Type B pancreatic cell (in vitro differentiated cells): ENCODE data around the gene REC8. TPM values are rescaled to one million over a fixed set of nuclear protein-coding genes. Genes with fewer than 3 reads are reported as not detected.
"Not testable (repeated sequence)": the region's sequence is repeated elsewhere in the genome, so short reads cannot be mapped to it uniquely, and the experiment has no call there.

Source experiments
- DNase-seq: peaks from one replicate; pipeline ENCODE4 v3.0.0; 2021; ENCODE audit warnings: mixed read lengths; ENCODE audit not compliant: unreplicated experiment; ENCODE audit errors: extremely low spot score
- H3K27ac Mint-ChIP-seq: 2 replicates; pipeline ENCODE4 v1.8.0; 2021; ENCODE audit warnings: mild to moderate bottlenecking, mixed read lengths
- H3K27me3 Mint-ChIP-seq: 2 replicates; pipeline ENCODE4 v1.8.0; 2021; ENCODE audit warnings: mixed read lengths
- H3K36me3 Mint-ChIP-seq: 2 replicates; pipeline ENCODE4 v1.8.0; 2021; ENCODE audit warnings: mixed read lengths
- H3K4me1 Mint-ChIP-seq: one replicate; pipeline ENCODE4 v1.8.0; 2021; ENCODE audit warnings: mixed read lengths; ENCODE audit not compliant: unreplicated experiment
- H3K4me3 Mint-ChIP-seq: 2 replicates; pipeline ENCODE4 v1.8.0; 2021; ENCODE audit warnings: mild to moderate bottlenecking, mixed read lengths
- H3K9me3 Mint-ChIP-seq: 2 replicates; pipeline ENCODE4 v1.8.0; 2021; ENCODE audit warnings: mixed read lengths
- total RNA-seq: library from RNA; stranded (reverse); gene quantifications from 2 replicates; pipeline ENCODE4 v1.2.1, GENCODE V29; 2021; ENCODE audit warnings: low replicate concordance
- TF ChIP-seq, protein P1 (sequence below): fragments of 200-600 bp; sonication (generic); conservative IDR thresholded peaks from 2 replicates; pipeline ENCODE4 v1.5.0; 2021; ENCODE audit warnings: antibody characterized with exemption, mild to moderate bottlenecking

The REC8 gene
- total RNA-seq, 1 donor from 2014 or later, result 221 TPM

GRCh38 chr14:24195186-24196070 is 23.5 kb downstream of the REC8 start, which contains the start of gene TM9SF1:
TSS of gene TM9SF1 (minus strand) at chr14:24195441. CDS start at chr14:24195019, 422 bp downstream.
- Mint-ChIP-seq H3K27me3 (no peaks in the 10 kb centered on the region), H3K4me1 (peaks cover 34% of the 10 kb centered on the region), H3K4me3 (peak within 1 kb of the TSS; percentile 98), H3K36me3 (peaks cover 32% of the 10 kb centered on the region), H3K27ac (peak within 1 kb of the TSS; percentile 96), H3K9me3 (no peaks in the 10 kb centered on the region)
- TF ChIP-seq, protein P1, sequence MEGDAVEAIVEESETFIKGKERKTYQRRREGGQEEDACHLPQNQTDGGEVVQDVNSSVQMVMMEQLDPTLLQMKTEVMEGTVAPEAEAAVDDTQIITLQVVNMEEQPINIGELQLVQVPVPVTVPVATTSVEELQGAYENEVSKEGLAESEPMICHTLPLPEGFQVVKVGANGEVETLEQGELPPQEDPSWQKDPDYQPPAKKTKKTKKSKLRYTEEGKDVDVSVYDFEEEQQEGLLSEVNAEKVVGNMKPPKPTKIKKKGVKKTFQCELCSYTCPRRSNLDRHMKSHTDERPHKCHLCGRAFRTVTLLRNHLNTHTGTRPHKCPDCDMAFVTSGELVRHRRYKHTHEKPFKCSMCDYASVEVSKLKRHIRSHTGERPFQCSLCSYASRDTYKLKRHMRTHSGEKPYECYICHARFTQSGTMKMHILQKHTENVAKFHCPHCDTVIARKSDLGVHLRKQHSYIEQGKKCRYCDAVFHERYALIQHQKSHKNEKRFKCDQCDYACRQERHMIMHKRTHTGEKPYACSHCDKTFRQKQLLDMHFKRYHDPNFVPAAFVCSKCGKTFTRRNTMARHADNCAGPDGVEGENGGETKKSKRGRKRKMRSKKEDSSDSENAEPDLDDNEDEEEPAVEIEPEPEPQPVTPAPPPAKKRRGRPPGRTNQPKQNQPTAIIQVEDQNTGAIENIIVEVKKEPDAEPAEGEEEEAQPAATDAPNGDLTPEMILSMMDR, result no peak
- peak; percentile 87 for DNase-seq

DNA sequence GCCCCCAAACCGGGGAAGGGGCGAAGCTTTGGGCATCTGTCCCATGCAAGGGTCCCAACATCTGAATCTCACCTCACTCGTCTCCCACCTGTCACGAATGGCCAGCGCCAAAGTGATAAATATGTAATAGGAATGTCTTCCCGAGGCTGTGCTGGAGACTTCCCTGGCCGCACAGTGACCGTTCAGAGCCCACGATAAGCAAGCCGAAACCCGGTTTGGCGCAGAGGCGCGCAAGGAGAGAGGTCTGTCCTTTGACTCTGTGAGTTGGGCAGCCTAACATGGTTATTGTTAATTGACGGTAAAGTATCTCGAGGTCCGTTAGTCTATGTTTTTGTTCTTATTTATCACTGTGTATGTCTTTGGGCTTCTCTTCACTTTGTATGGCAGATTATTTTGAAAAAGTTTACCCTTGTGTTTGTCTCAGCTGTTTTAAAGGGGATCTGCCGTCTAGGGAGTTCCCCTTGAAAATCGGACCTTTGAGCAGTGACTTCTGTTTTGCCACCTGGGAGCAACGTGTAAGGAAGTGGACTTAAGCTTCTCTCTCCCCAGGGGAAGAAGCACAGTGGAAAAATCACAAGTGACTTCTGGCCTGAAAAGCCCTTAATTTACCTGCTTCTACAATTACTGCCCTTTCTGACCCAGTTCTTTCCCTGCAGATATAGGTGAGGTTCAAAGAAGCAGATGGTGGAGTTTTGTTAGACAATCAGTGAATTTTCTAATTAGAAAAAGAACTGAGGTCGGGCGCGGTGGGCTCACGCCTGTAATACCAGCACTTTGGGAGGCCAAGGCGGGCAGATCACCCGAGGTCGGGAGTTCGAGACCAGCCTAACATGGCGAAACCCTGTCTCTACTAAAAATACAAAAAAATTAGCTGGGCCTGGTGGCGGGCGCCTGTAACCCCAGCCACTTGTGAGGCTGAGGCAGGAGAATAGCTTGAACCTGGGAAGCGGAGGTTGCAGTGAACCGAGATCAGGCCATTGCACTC is 24.5 kb downstream of the REC8 start:
- peaks cover 34% of the 10 kb centered on the region for H3K36me3 Mint-ChIP-seq
- H3K27ac Mint-ChIP-seq, result peak overlapping the region; percentile 96
- H3K9me3 Mint-ChIP-seq, result no peaks in the 10 kb centered on the region
- peaks cover 34% of the 10 kb centered on the region for H3K4me1 Mint-ChIP-seq
- no peaks in the 10 kb centered on the region for H3K27me3 Mint-ChIP-seq
- TF ChIP-seq, protein P1, result no peak
- H3K4me3 Mint-ChIP-seq, result peak overlapping the region; percentile 98
- DNase-seq, result no peak

DNA sequence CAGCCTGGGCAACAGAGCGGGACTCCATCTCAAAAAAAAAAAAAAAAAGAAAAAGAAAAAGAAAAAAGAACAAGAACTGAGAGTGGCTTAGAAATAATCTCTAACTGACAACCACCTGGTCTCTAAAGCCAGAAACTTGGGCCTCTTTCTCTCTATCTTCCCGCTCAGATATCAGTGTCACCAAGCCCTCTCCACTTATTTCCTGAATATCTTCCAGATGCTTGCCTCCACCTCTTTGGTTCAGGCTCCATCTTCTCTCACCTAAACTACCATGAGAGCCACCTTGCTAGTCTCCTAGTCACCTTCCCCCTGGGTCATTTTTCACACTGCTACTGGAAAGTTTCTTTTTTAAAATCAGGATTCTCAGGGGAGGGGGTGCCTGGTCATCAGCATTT is 25.2 kb downstream of the REC8 start:
- peaks cover 40% of the 10 kb centered on the region for H3K36me3 Mint-ChIP-seq
- TF ChIP-seq, protein P1, result no peak
- peaks cover 30% of the 10 kb centered on the region for H3K4me1 Mint-ChIP-seq
- H3K27me3 Mint-ChIP-seq, result no peaks in the 10 kb centered on the region
- peak overlapping the region; percentile 83 for H3K4me3 Mint-ChIP-seq
- no peaks in the 10 kb centered on the region for H3K9me3 Mint-ChIP-seq
- DNase-seq, result no peak
- H3K27ac Mint-ChIP-seq, result no peak overlapping the region

DNA sequence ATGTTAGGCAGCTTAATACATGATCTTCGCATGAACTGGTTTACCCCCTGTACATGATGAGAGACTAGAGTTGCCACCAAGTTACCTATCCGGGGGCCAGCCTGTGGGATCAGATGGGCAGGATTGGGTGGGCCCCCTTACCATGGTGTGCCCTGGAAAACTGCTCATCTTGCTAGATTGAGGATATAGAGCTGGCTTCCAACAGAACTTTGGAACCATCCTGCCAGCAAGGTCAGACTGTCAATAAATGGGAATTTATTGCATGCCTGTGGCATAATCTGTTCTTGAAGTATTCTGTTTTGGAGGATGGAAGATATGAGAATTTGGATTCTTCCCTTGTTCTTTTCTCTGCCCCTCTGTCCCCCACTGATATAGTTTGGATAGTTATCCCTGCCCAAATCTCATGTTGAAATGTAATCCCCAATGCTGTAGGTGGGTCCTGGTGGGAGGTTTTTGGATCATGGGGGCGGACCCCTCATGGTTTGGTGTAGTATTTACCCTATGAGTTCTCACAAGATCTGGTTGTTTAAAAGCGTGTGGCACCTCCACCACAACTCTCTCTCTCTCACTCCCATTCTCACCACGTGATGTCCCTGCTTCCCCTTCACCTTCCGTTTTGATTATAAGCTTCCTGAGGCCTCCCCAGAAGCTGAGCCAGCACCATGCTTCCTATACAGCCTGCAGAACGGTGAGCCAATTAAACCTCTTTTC is 27.1 kb downstream of the REC8 start:
- H3K4me3 Mint-ChIP-seq, result peak overlapping the region; percentile 38
- no peaks in the 10 kb centered on the region for H3K27me3 Mint-ChIP-seq
- DNase-seq, result no peak
- no peaks in the 10 kb centered on the region for H3K9me3 Mint-ChIP-seq
- peaks cover 43% of the 10 kb centered on the region for H3K36me3 Mint-ChIP-seq
- peaks cover 29% of the 10 kb centered on the region for H3K4me1 Mint-ChIP-seq
- H3K27ac Mint-ChIP-seq, result no peak overlapping the region
- TF ChIP-seq, protein P1, result no peak

- not testable (repeated sequence) for DNase-seq, H3K4me1 Mint-ChIP-seq, H3K27me3 Mint-ChIP-seq, H3K9me3 Mint-ChIP-seq, H3K27ac Mint-ChIP-seq, H3K4me3 Mint-ChIP-seq
- peaks cover 55% of the 10 kb centered on the region for H3K36me3 Mint-ChIP-seq
Observed at GRCh38 chr14:24202538-24202937, 30.7 kb downstream of the REC8 start.

GRCh38 chr14:24203249-24203886 is 31.5 kb downstream of the REC8 start:
- not testable (repeated sequence) for H3K27ac Mint-ChIP-seq, H3K4me3 Mint-ChIP-seq, DNase-seq, H3K27me3 Mint-ChIP-seq, H3K4me1 Mint-ChIP-seq, H3K9me3 Mint-ChIP-seq
- H3K36me3 Mint-ChIP-seq, result peaks cover 60% of the 10 kb centered on the region
